Skeletal muscle tissue (tissue), 4 donors: ENCODE data around the gene KRT40. TPM values are rescaled to one million over a fixed set of nuclear protein-coding genes. Genes with fewer than 3 reads are reported as not detected.
A peak's percentile ranks its signal among the peaks of the same experiment; 100 is the strongest.
"Not testable (repeated sequence)": the region's sequence is repeated elsewhere in the genome, so short reads cannot be mapped to it uniquely, and the experiment has no call there.

Experiments
- H3K27ac ChIP-seq: one replicate; pipeline ENCODE4 v1.7.0; 2013; ENCODE audit warnings: mild to moderate bottlenecking, low read depth, low read length, inconsistent platforms
- H3K27me3 ChIP-seq, 3 donors: one replicate each; pipeline ENCODE4 v1.7.0; 2013; ENCODE audit warnings: low read length in 3 of 3; ENCODE audit not compliant: control insufficient read depth in 3 of 3, insufficient read depth in 3 of 3
- H3K36me3 ChIP-seq, 3 donors: one replicate each; pipeline ENCODE4 v1.7.0; 2013; ENCODE audit warnings: low read length in 3 of 3; ENCODE audit not compliant: control insufficient read depth in 3 of 3, insufficient read depth in 3 of 3
- H3K4me1 ChIP-seq, 3 donors: one replicate each; pipeline ENCODE4 v1.7.0; 2013; ENCODE audit warnings: low read length in 3 of 3, mild to moderate bottlenecking in 3 of 3; ENCODE audit not compliant: control insufficient read depth in 3 of 3, insufficient read depth in 3 of 3
- H3K4me3 ChIP-seq, 3 donors: one replicate each; pipeline ENCODE4 v1.7.0; 2013; ENCODE audit warnings: low read length in 3 of 3
- H3K9ac ChIP-seq, 3 donors: one replicate each; pipeline ENCODE4 v1.7.0; 2013; ENCODE audit warnings: low read length in 3 of 3, mild to moderate bottlenecking in 3 of 3, moderate library complexity in 2 of 3, low read depth in 1 of 3
- H3K9me3 ChIP-seq, 3 donors: one replicate each; pipeline ENCODE4 v1.7.0; 2013; ENCODE audit warnings: low read length in 3 of 3; ENCODE audit not compliant: control insufficient read depth in 3 of 3
- total RNA-seq: library from RNA; depleted of rRNA; stranded (reverse); fragments of >200 nt; gene quantifications from one replicate; pipeline ENCODE4 v1.2.3, GENCODE V29; 2014
- donor health status: Osteomylitis.

The KRT40 gene
- total RNA-seq, 1 donor from 2014 or later: 6.3 TPM

DNA sequence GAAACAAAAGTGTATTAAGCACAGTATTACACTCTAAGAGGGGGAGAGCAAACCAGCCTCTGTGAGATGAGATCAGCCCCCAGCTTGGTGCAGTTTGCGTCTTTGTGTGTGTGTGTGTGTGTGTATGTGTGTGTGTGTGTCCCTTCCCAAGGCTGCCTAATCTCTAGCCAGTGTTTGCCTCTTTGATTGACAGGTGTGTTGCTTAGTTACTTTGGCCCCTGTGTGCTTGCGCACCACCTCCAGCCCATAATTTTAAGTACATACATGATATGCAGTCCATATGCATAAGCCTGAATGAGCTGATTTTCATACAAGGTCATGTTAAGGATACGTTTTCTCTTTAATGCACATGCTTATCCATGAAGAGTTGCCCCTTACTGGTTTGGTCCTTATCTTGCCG is 17.7 kb upstream of the KRT40 start:
- Histone ChIP-seq H3K4me3 (no peak overlapping the region), H3K27me3 (peaks cover 0 to 9% (median 3%) of the 10 kb centered on the region in 3 donors), H3K27ac (no peak overlapping the region), H3K9ac (no peak overlapping the region), H3K36me3 (no peaks in the 10 kb centered on the region), H3K9me3 (no peaks in the 10 kb centered on the region), H3K4me1 (no peaks in the 10 kb centered on the region)

DNA sequence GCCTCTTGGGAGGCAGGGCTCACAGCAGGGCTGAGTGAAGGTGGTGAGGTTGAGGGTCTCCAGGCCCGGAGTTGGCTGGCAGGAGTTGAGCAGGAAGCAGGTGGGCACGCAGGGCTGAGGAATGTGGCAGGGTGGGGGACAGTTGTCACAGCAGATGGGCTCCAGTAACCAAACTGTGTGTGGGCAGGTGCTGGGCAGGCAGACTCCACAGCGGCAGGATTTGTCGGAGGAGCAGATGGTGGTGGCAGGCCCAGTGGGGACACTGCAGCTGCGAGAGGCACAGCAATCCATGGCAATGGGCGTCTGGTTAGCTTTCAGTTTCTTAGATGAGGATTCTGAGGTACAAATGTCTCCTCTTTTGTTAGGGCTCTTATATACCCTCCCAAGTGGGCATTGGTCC is 15.4 kb upstream of the KRT40 start, which contains the start of gene KRTAP3-2:
KRTAP3-2 (minus strand) TSS at position 344 of the 400 bp plus-strand sequence; CDS start at position 291, 53 bp downstream.
- H3K4me1 ChIP-seq, H3K4me3 ChIP-seq, H3K36me3 ChIP-seq, H3K9ac ChIP-seq, H3K27ac ChIP-seq, H3K9me3 ChIP-seq: not testable (repeated sequence)
- H3K27me3 ChIP-seq: peaks cover 2 to 12% (median 3%) of the 10 kb centered on the region in 3 donors

DNA sequence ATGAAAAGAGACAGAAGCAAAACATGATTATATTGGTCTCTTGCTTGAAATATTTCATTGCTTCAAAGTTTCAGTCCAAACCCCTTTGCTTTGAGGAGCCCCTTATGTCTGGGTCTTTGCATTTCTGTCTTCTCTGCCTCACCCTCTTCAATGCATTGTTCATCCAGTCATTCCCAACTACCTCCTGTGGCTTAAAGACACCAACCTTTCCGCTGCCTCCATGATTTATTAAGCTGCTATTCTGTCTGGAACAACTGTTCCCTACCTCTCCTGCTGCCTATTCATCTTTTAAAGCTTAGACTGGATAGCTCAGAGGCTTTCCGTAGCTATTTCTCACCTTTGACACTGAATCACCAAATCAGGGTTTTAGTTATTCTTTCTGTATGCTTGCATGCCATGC is 13.2 kb upstream of the KRT40 start:
- Histone ChIP-seq H3K27ac (no peak overlapping the region), H3K27me3 (peaks cover 3 to 15% (median 5%) of the 10 kb centered on the region in 3 donors), H3K4me1 (no peaks in the 10 kb centered on the region), H3K9me3 (no peaks in the 10 kb centered on the region), H3K4me3 (no peak overlapping the region), H3K9ac (no peak overlapping the region), H3K36me3 (no peaks in the 10 kb centered on the region)

DNA sequence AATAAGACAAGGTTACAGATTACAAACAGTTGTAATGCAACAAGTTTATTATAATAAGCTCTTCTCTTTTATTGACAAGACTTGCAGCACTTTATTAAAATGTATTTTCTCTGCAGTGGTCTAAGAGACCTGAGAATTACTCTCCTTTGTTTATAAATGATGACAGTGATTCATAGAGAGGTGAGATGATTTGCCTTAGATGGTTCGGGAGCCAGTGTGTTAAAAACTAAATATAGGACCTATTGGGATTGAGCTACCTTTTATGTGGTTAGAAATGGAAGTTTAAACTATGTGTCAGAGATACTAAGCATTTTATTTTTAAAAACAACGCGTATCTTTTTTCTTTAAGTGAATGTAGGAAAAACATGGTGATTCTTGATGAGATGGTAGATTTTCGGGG is 12.7 kb upstream of the KRT40 start:
- Histone ChIP-seq H3K27me3 (peaks cover 3 to 13% (median 5%) of the 10 kb centered on the region in 3 donors), H3K27ac (no peak overlapping the region)

DNA sequence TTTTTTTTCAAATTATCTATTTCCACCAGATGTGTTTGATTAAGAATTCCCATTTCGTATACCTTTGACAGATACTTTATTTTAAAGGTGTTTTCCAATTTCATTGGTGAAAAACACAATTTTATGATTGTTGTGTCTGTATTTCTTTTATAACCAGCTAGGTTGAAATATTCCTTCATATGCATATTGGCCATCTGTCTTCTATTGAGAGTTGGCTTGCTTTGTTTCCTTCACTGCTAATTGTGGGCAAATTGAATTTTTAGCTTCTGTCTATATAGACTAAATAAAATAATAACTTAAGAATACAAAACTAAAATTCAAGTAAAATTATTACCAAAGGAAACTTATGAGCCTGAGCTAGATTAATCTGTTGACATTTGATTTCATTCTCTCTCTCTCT is 11.0 kb upstream of the KRT40 start:
- Histone ChIP-seq H3K9me3 (no peaks in the 10 kb centered on the region), H3K4me1 (no peaks in the 10 kb centered on the region), H3K9ac (no peak overlapping the region), H3K27ac (no peak overlapping the region), H3K4me3 (no peak overlapping the region), H3K36me3 (no peaks in the 10 kb centered on the region), H3K27me3 (peaks cover 3 to 9% (median 5%) of the 10 kb centered on the region in 3 donors)

More for the DNA sequence above, 12.7 kb upstream of the KRT40 start:
- Histone ChIP-seq H3K4me3 (no peak overlapping the region), H3K4me1 (no peaks in the 10 kb centered on the region), H3K9me3 (no peaks in the 10 kb centered on the region), H3K9ac (no peak overlapping the region), H3K36me3 (no peaks in the 10 kb centered on the region)

DNA sequence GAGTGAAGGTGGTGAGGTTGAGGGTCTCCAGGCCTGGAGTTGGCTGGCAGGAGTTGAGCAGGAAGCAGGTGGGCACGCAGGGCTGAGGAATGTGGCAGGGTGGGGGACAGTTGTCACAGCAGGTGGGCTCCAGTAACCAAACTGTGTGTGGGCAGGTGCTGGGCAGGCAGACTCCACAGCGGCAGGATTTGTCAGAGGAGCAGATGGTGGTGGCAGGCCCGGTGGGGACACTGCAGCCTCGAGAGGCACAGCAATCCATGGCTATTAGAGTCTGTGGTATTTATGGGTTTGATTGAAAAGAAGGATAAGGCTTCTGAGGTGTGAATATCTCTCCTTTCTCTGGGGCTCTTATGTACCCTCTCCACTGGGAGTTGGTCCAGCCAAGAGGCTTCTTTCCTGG is 9.7 kb upstream of the KRT40 start, which contains the start of gene KRTAP3-3:
KRTAP3-3 (minus strand) TSS at position 326 of the 400 bp plus-strand sequence; CDS start at position 259, 67 bp downstream.
- Histone ChIP-seq H3K27me3 (peaks cover 3 to 9% (median 5%) of the 10 kb centered on the region in 3 donors), H3K36me3 (no peaks in the 10 kb centered on the region), H3K4me1 (no peaks in the 10 kb centered on the region), H3K4me3 (no peak within 1 kb of the TSS), H3K27ac (no peak within 1 kb of the TSS), H3K9me3 (no peaks in the 10 kb centered on the region), H3K9ac (no peak within 1 kb of the TSS)

DNA sequence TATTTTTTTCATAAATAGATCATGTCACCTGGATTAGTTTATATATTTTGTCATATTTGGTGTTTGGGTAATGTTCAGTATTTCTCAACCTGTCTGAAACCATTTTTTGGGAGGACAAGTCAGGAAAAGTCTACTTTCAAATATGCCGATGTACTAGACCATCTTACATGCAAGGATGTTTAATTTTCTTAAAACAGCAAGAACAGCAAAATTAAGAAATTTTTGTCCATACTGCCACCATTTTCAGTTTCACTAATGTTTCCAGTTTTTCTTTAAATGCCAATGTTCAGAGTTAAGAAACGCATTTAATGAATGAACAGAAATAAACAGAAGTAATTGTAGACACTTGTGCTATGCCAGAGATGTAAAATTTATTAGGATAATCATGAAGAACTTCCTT is 9.0 kb upstream of the KRT40 start:
- H3K27ac ChIP-seq: no peak overlapping the region
- H3K9ac ChIP-seq: no peak overlapping the region
- no peaks in the 10 kb centered on the region for H3K9me3 ChIP-seq
- H3K36me3 ChIP-seq: no peaks in the 10 kb centered on the region
- peaks cover 3 to 9% (median 5%) of the 10 kb centered on the region in 3 donors for H3K27me3 ChIP-seq
- H3K4me1 ChIP-seq: no peaks in the 10 kb centered on the region
- no peak overlapping the region for H3K4me3 ChIP-seq

DNA sequence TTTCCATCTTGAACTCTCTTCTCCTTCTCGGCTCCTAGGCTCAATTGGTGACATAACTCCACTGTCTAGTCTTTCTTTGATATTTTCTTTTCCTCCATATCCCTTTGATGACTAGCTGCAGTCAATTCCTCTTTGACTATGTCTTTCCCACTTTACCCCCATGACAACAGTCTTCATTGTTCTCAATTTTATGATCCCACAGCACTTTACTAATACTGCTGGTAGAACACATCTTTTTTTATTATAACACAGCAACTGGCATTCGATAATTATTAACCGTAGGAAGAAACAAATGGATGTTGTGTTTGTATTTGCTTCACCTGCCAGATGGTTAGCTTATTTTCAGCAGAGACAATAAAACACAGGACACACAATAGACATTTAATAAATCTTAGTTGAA is 8.5 kb upstream of the KRT40 start:
- H3K27ac ChIP-seq: no peak overlapping the region
- no peak overlapping the region for H3K4me3 ChIP-seq
- H3K4me1 ChIP-seq: no peaks in the 10 kb centered on the region
- no peaks in the 10 kb centered on the region for H3K36me3 ChIP-seq
- H3K9ac ChIP-seq: no peak overlapping the region
- peaks cover 3 to 9% (median 5%) of the 10 kb centered on the region in 3 donors for H3K27me3 ChIP-seq
- H3K9me3 ChIP-seq: no peaks in the 10 kb centered on the region

DNA sequence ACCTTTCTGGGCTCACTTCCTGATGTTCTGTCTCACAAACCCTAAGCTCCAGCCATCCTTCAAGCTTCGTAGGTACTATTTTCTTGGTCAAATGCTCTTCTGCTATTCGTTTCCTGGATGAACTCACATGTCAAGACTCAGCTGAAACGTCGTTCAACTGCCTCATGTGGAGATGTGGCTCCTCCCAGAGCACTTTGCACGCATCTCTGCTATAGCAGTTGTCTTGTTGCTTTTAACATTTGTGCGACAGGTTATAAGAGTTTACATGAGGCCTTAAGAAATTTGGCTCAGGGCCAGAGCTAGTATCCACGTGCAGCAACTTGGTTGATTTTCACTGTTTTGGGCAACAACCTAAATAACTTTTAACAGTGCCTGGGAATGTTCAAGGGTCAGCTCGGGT is 2.8 kb upstream of the KRT40 start:
- Histone ChIP-seq H3K4me1 (no peaks in the 10 kb centered on the region), H3K36me3 (no peaks in the 10 kb centered on the region), H3K9ac (no peak overlapping the region), H3K27ac (no peak overlapping the region), H3K9me3 (no peaks in the 10 kb centered on the region), H3K27me3 (peaks cover 0 to 15% (median 12%) of the 10 kb centered on the region in 3 donors), H3K4me3 (no peak overlapping the region)

DNA sequence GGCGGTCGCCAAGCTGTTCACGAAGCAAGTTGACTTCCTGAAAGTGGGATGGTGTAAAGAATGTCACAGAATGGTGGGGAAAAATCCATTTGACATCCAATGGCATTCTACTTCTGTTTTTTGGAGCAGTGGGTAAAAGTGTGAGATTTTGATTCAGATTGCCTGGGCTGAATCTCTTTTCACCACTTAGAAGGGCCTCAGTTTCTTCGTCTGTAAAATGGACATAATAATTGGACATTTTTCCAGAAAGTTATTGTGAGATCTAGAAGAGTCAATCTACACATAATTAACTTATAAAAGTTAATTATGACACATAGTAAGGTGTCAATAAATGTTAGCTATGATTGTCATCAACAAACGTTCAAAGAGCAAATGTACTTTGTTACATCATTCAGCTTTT is 3.0 kb downstream of the KRT40 start:
- peaks cover 8 to 11% (median 11%) of the 10 kb centered on the region in 3 donors for H3K4me1 ChIP-seq
- peak overlapping the region in 1 of 3 donors; percentile 25 for H3K9ac ChIP-seq
- H3K27ac ChIP-seq: peak overlapping the region; percentile 25
- no peaks in the 10 kb centered on the region for H3K9me3 ChIP-seq
- H3K36me3 ChIP-seq: no peaks in the 10 kb centered on the region
- H3K4me3 ChIP-seq: peak overlapping the region in 2 of 3 donors; percentile 6 to 41
- H3K27me3 ChIP-seq: peaks cover 0 to 14% (median 10%) of the 10 kb centered on the region in 3 donors
